Choroid plexus epithelial cell (primary cell): ENCODE data around the gene ACAN.
A peak's percentile ranks its signal among the peaks of the same experiment; 100 is the strongest.

ENCODE experiments used
- DNase-seq: peaks from one replicate; pipeline ENCODE4 v3.0.0-alpha.2; 2010; ENCODE audit warnings: low read depth
- H3K4me3 ChIP-seq: 2 replicates; pipeline ENCODE4 v1.5.1; 2011; ENCODE audit warnings: low read depth, mild to moderate bottlenecking, control low read depth, low read length, moderate library complexity
- CTCF ChIP-seq: conservative IDR thresholded peaks from 2 replicates; pipeline ENCODE4 v1.5.1; 2011; ENCODE audit warnings: low read depth, mild to moderate bottlenecking, control low read depth, inconsistent platforms, low read length, moderate library complexity

The ACAN gene

GRCh38 chr15:88769161-88769971 lies 33.9 kb upstream of the ACAN start:
- no peak overlapping the region for H3K4me3 ChIP-seq
- TF ChIP-seq CTCF, result no peak
- peak; percentile 4 for DNase-seq

DNA sequence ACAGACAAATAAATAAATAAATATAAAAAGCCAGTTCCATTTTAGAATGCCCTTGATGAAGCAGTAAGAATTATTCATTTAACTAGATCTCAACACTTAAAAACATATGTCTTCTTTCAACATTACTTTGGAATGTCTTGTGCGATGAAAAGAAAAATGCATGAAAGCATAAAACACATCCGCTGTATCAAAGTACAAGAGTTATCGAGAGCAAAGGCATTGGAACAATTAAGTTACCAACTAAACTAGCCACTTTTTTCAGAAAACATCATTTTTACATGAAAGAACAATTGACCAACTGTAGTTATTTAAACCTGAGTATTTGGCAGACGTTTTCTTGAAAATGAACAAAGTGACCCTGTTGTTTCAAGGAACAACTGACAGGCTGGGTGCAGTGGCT lies 27.5 kb upstream of the ACAN start:
- no peak for TF ChIP-seq CTCF
- no peak for DNase-seq

DNA sequence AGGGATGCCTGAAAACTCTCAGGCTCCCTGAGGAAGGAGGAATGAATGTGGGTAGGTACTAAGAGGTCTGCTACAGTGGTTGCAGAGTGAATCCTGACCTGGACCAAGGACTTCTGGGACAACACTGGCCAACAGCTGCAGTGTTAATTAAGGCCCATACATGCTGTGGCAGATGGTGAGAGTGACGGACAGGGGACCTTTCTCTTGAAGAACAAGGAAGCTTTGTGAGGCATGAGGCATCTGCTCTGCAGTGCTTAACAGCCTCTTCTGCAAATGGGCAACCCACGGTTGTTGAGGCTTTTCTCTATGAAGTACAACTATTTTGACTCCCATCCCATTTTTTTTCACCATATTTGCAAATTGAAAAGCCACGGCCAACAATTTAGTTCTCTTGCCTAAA lies 26.6 kb upstream of the ACAN start:
- TF ChIP-seq CTCF, result no peak
- H3K4me3 ChIP-seq, result no peak overlapping the region
- DNase-seq, result no peak

More for the DNA sequence above, 27.5 kb upstream of the ACAN start:
- no peak overlapping the region for H3K4me3 ChIP-seq

DNA sequence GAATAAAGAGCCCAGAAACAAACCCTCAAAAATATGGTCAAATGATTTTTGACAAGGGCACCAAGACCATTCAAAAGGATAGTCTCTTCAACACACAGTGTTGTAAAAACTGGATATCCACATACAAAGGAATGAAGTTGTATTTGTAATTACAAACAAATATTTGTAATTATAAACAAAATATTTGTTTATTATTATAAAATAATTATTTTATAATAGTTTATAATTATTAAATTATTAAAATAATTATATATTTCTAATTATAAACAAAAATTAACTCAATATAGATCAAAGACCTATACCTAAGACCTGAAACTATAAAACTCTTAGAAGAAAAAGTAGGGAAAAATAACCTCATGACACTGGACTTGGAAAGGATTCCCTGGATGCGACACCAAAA lies 23.3 kb upstream of the ACAN start:
- no peak for TF ChIP-seq CTCF
- H3K4me3 ChIP-seq, result no peak overlapping the region
- DNase-seq, result no peak

- no peak for TF ChIP-seq CTCF
- no peak for DNase-seq
- no peak overlapping the region for H3K4me3 ChIP-seq
Observed at GRCh38 chr15:88782465-88782864, 20.8 kb upstream of the ACAN start.

GRCh38 chr15:88785217-88785616 lies 18.0 kb upstream of the ACAN start:
- TF ChIP-seq CTCF, result no peak

DNA sequence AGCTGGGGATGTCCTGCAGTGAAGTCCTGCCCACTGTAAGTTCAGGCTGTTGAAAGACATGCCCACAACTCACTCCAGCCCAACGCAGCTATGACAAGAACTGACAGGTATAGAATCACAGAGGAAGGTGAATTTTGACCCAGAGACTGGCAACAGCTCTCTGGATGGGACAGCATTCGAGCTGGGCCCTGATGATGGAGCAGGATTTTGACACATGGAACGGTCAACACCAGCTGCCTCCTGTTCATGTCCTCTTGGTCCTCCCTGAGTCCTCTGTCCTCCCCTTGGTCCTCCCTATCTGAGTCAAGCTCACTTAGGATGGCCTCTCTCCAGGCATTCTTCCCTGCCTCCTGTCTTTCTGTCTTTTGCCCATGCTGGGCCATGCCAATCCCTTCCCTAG lies 15.2 kb upstream of the ACAN start:
- H3K4me3 ChIP-seq, result no peak overlapping the region
- no peak for TF ChIP-seq CTCF
- DNase-seq, result no peak

More at GRCh38 chr15:88785217-88785616, 18.0 kb upstream of the ACAN start:
- H3K4me3 ChIP-seq, result no peak overlapping the region
- no peak for DNase-seq
